Naive thymus-derived CD8-positive, alpha-beta T cell (primary cell): ENCODE results near the gene INSR. TPM values are rescaled to one million over a fixed set of nuclear protein-coding genes. Genes with fewer than 3 reads are reported as not detected.
"Not testable (repeated sequence)": the region's sequence is repeated elsewhere in the genome, so short reads cannot be mapped to it uniquely, and the experiment has no call there.

Source experiments
- ATAC-seq, 2 donors: fragments of 150-1000 bp; cut with Tn5 transposase in 1 of 2; sonication (Bioruptor Pico), chemical (Tn5 transposase) in 1 of 2; 1 replicate in 1 of 2; 2 replicates in 1 of 2; pipeline ENCODE4 v1.10.0; 2021; ENCODE audit warnings: mild to moderate bottlenecking in 2 of 2, moderate library complexity in 2 of 2
- POLR2A ChIA-PET: fragments of 350-600 bp; sonication (Branson Sonifier 250); formaldehyde crosslinking; loops from one replicate; lab custom pipeline; 2021; ENCODE audit warnings: antibody characterized with exemption; lab: Charles Lee
- DNase-seq, 10 donors: peaks; one replicate each; pipeline versions ENCODE4 v3.0.0 to v3.0.0-alpha.2; 2020 to 2022
- H3K27ac Mint-ChIP-seq, 10 donors: one replicate each; pipeline ENCODE4 v1.8.0; 2020 to 2022; ENCODE audit warnings: mild to moderate bottlenecking in 10 of 10, mixed read lengths in 10 of 10, moderate library complexity in 4 of 10, inconsistent platforms in 1 of 10
- H3K27me3 Mint-ChIP-seq, 5 donors: one replicate each; pipeline ENCODE4 v1.8.0; 2021 to 2022; ENCODE audit warnings: mixed read lengths in 5 of 5
- H3K36me3 Mint-ChIP-seq, 3 donors: one replicate each; pipeline ENCODE4 v1.8.0; 2020 to 2022; ENCODE audit warnings: mixed read lengths in 3 of 3, mild to moderate bottlenecking in 2 of 3, inconsistent platforms in 1 of 3
- H3K4me1 Mint-ChIP-seq, 4 donors: one replicate each; pipeline ENCODE4 v1.8.0; 2021 to 2022; ENCODE audit warnings: mixed read lengths in 4 of 4
- H3K4me3 Mint-ChIP-seq, 10 donors: one replicate each; pipeline ENCODE4 v1.8.0; 2020 to 2022; ENCODE audit warnings: mild to moderate bottlenecking in 10 of 10, mixed read lengths in 10 of 10, moderate library complexity in 6 of 10, inconsistent platforms in 1 of 10
- H3K9me3 Mint-ChIP-seq, 9 donors: one replicate each; pipeline ENCODE4 v1.8.0; 2020 to 2022; ENCODE audit warnings: mixed read lengths in 9 of 9, mild to moderate bottlenecking in 3 of 9, inconsistent platforms in 1 of 9, moderate library complexity in 1 of 9
- polyA plus RNA-seq, 3 donors: library from polyadenylated mRNA; unstranded; fragments of 300-500 nt; fragmentation: Illumina TruSeq; gene quantifications; one replicate each; pipeline ENCODE4 v1.2.3, GENCODE V29; 2021
- total RNA-seq, 8 experiments: library from RNA in 2 of 8; stranded (reverse) in 2 of 8; gene quantifications; one replicate each; pipeline ENCODE4 v1.2.3 and lab custom pipeline; 2021 to 2026

The INSR gene
- total and polyA plus RNA-seq, 5 experiments from 2014 or later, result 0.14 to 1.4 (median 0.45) TPM; not detected in 1

- POLR2A ChIA-PET, result no interaction called here
- H3K9me3 Mint-ChIP-seq, result peaks cover 0 to 13% (median 5%) of the 10 kb centered on the region in 9 donors
- no peak overlapping the region for H3K27ac Mint-ChIP-seq
- H3K27me3 Mint-ChIP-seq, result peaks cover 0 to 3% (median 1%) of the 10 kb centered on the region in 5 donors
- peaks cover 0 to 2% (median 0%) of the 10 kb centered on the region in 4 donors for H3K4me1 Mint-ChIP-seq
- DNase-seq (no peak), ATAC-seq (no peak)
- H3K36me3 Mint-ChIP-seq, result peaks cover 0 to 6% (median 6%) of the 10 kb centered on the region in 3 donors
- H3K4me3 Mint-ChIP-seq, result no peak overlapping the region
These were observed 123.2 kb downstream of the INSR start for GRCh38 chr19:7170983-7171382.

GRCh38 chr19:7168941-7169340 is 125.3 kb downstream of the INSR start:
- Mint-ChIP-seq H3K4me1 (no peaks in the 10 kb centered on the region), H3K27ac (no peak overlapping the region), H3K9me3 (peaks cover 0 to 13% (median 5%) of the 10 kb centered on the region in 9 donors), H3K36me3 (peaks cover 0 to 6% (median 6%) of the 10 kb centered on the region in 3 donors), H3K4me3 (no peak overlapping the region), H3K27me3 (no peaks in the 10 kb centered on the region)
- POLR2A ChIA-PET, result no interaction called here
- DNase-seq (no peak), ATAC-seq (no peak)

DNA sequence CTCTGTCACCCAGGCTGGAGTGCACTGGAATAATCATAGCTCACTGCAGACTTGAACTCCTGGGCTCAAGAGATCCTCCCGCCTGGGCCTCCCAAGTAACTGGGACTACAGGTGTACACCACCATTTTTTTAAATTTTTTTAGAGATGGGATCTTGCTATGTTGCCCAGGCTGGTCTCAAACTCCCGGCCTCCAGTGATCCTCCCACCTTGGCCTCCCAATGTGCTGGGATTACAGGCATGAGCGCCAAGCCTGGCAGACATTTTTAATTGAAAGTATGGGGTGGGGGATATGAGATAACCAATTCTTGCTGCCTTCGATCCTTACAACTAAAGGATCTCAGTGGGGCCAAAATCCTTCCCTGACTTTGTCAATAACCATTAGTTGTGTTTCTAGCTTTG is 132.9 kb downstream of the INSR start:
- no peaks in the 10 kb centered on the region for H3K27me3 Mint-ChIP-seq
- ATAC-seq, result no peak
- POLR2A ChIA-PET, result no interaction called here
- DNase-seq, result no peak
- no peaks in the 10 kb centered on the region for H3K4me1 Mint-ChIP-seq
- peak overlapping the region in 1 of 10 donors; percentile 24 for H3K27ac Mint-ChIP-seq
- H3K4me3 Mint-ChIP-seq, result no peak overlapping the region
- H3K9me3 Mint-ChIP-seq, result no peaks in the 10 kb centered on the region
- H3K36me3 Mint-ChIP-seq, result peaks cover 0 to 2% (median 0%) of the 10 kb centered on the region in 3 donors

DNA sequence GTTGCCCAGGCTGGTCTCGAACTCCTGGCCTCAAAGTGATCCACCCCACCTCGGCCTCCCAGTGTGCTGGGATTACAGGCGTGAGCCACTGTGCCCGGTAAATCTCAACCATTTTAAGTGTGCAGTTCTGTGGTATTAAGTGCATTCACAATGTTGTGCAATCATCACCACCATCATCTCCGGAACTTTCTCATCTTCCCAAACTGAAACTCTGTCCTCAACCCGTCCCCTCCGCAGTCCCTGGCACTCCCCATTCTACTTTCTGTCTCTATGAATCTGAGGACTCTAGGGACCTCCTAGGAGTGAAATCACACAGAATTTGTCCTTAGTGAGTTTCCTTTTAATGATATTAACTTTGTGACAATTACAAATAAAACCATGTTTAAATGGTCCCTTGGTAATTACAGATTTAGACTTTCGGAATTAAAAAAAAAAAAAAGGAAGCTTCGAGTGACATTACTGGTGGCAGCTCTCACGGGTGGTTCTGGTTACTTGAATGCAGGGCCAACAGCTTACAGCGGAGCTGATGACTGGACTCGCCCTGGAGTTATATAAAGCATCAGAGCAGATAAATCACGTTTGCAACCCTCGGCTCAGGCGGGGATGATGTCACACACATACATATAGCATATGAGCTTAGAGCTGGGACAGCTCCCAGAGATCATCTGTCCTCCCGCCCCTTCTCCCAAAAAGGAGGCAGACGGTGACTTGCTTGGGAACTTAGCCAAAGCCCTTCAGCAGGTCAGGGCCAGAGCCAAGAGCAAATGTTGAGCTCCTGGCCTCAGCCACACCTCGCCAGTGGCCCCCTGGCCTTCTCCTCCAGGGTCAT is 134.9 kb downstream of the INSR start:
- no peak for DNase-seq
- no peak for ATAC-seq

DNA sequence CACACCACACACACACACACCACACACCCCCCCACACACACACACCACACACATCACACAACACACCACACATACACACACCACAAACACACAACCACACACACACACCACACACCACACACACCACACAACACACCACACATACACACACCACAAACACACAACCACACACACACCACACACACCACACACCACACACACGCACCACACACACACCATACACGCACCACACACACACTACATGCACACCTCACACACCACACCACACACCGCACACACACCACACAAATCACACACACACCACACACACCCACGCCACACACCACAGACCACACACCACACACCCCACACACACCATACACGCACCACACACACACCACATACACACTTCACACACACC is 141.2 kb downstream of the INSR start:
- H3K4me1 Mint-ChIP-seq, result peaks cover 2 to 6% (median 4%) of the 10 kb centered on the region in 4 donors
- H3K9me3 Mint-ChIP-seq, result no peaks in the 10 kb centered on the region
- no peak for ATAC-seq
- DNase-seq, result no peak
- no peak overlapping the region for H3K4me3 Mint-ChIP-seq
- peak overlapping the region in 2 of 10 donors; percentile 45 to 77 for H3K27ac Mint-ChIP-seq
- POLR2A ChIA-PET, result no interaction called here
- no peaks in the 10 kb centered on the region for H3K36me3 Mint-ChIP-seq
- H3K27me3 Mint-ChIP-seq, result no peaks in the 10 kb centered on the region

More for the DNA sequence above, 134.9 kb downstream of the INSR start:
- peaks cover 0 to 2% (median 0%) of the 10 kb centered on the region in 3 donors for H3K36me3 Mint-ChIP-seq
- no peaks in the 10 kb centered on the region for H3K27me3 Mint-ChIP-seq
- POLR2A ChIA-PET, result no interaction called here
- no peaks in the 10 kb centered on the region for H3K4me1 Mint-ChIP-seq
- peak overlapping the region in 1 of 10 donors; percentile 52 for H3K4me3 Mint-ChIP-seq
- no peak overlapping the region for H3K27ac Mint-ChIP-seq
- H3K9me3 Mint-ChIP-seq, result no peaks in the 10 kb centered on the region

- POLR2A ChIA-PET, result no interaction called here
- no peaks in the 10 kb centered on the region for H3K9me3 Mint-ChIP-seq
- no peaks in the 10 kb centered on the region for H3K27me3 Mint-ChIP-seq
- peaks cover 2 to 6% (median 4%) of the 10 kb centered on the region in 4 donors for H3K4me1 Mint-ChIP-seq
- no peak overlapping the region for H3K4me3 Mint-ChIP-seq
- H3K36me3 Mint-ChIP-seq, result no peaks in the 10 kb centered on the region
- DNase-seq (no peak), ATAC-seq (no peak)
- peak overlapping the region in 4 of 10 donors; percentile 4 to 73 (median 45) for H3K27ac Mint-ChIP-seq
These were observed 141.6 kb downstream of the INSR start for GRCh38 chr19:7152568-7152967.

DNA sequence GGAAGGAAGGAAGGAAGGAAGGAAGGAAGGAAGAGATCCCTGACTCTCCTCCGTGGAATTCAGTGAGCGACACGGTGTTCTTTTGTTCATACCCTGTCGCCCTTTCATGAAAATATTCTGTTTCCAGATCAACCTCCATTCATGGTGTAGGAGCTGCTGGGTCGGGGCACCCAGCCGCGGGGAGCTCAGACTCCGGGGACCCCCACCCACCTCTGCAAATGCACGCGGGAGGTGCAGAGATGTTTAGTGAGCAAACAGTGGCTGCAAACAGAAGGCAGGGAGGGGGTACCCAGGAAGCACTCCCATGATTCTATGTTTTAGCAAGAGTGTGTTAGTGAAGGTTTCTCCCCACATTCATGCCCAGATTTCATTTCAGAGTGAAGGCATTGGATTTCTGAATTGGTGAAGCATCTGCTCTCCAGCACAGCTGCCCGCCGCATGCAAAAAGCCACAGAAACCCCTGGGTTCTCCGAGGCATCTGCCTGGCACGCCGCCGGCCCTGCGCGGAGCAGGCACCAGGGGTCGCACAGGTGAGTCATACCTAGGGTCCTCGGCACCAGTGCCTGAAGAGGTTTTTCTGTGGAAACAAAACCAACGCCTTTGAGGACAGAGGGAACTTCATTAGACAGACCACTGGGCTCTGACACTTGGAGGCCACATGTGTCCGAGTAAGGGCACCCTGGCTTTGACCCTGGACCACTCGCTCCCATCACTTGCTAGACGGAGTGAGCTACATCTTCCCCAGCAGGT is 144.1 kb downstream of the INSR start:
- H3K4me1 Mint-ChIP-seq, result peaks cover 2 to 6% (median 4%) of the 10 kb centered on the region in 4 donors
- peaks cover 0 to 7% (median 0%) of the 10 kb centered on the region in 3 donors for H3K36me3 Mint-ChIP-seq
- no peaks in the 10 kb centered on the region for H3K27me3 Mint-ChIP-seq
- no peak overlapping the region for H3K27ac Mint-ChIP-seq
- no peak overlapping the region for H3K4me3 Mint-ChIP-seq
- no peak for DNase-seq
- no peak for ATAC-seq
- peaks cover 0 to 13% (median 2%) of the 10 kb centered on the region in 9 donors for H3K9me3 Mint-ChIP-seq
- POLR2A ChIA-PET, result interaction anchor here (0.8 to 1.0 kb wide), 2 partner anchors 191 to 199 kb away, joined by 3 read pairs; partner anchors contain the start of gene ARHGEF18

- H3K27ac Mint-ChIP-seq, ATAC-seq, POLR2A ChIA-PET, H3K4me1 Mint-ChIP-seq, DNase-seq, H3K27me3 Mint-ChIP-seq, H3K36me3 Mint-ChIP-seq, H3K4me3 Mint-ChIP-seq: not testable (repeated sequence)
- H3K9me3 Mint-ChIP-seq, result peaks cover 0 to 13% (median 2%) of the 10 kb centered on the region in 9 donors
These were observed 147.0 kb downstream of the INSR start for GRCh38 chr19:7147119-7147675.

DNA sequence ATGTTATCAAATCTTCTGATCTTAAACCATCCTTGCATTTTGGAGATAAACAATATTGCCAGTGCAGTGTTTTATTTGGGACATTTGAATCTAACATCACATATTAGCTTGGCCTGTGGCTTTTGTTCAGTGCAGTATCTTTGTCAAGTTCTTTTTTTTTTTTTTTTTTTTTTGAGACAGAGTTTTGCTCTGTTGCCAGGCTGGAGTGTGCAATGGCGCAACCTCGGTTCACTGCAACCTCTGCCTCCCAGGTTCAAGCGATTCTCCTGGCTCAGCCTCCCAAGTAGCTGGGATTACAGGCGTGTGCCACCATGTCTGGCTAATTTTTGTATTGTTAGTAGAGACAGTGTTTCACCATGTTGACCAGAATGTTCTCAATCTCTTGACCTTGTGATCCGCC is 148.1 kb downstream of the INSR start:
- H3K4me1 Mint-ChIP-seq, H3K4me3 Mint-ChIP-seq, H3K27ac Mint-ChIP-seq, ATAC-seq, DNase-seq, H3K36me3 Mint-ChIP-seq, H3K27me3 Mint-ChIP-seq: not testable (repeated sequence)
- H3K9me3 Mint-ChIP-seq, result peaks cover 0 to 13% (median 2%) of the 10 kb centered on the region in 9 donors
- POLR2A ChIA-PET, result interaction anchor here (0.6 kb wide), 1 partner anchor 72 kb away, joined by 3 read pairs; no protein-coding TSS in a partner anchor

DNA sequence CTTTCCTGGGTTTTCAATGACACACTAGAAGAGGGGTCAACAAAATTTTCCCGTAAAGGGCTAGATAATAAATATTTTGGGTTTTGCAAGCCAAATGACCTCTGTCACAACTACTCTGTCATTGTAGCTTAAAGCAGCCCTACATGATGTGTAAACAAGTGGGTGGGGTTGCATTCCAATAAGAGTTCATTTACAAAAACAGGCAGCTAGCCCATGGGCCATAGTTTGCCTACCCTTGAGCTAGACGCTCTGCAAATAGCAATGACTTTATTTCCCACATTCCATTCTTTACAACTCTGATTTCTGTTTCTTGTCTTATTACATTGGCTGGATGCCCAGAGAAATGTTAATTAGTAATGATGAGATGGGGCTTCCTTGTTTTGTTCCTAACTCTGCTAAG is 148.7 kb downstream of the INSR start:
- Mint-ChIP-seq H3K4me1 (peaks cover 2 to 6% (median 2%) of the 10 kb centered on the region in 4 donors), H3K9me3 (peaks cover 0 to 13% (median 2%) of the 10 kb centered on the region in 9 donors), H3K4me3 (no peak overlapping the region), H3K36me3 (peaks cover 0 to 7% (median 0%) of the 10 kb centered on the region in 3 donors), H3K27me3 (no peaks in the 10 kb centered on the region), H3K27ac (no peak overlapping the region)
- ATAC-seq (no peak), DNase-seq (no peak)
- POLR2A ChIA-PET, result no interaction called here

- no peak for ATAC-seq
- peaks cover 0 to 7% (median 0%) of the 10 kb centered on the region in 3 donors for H3K36me3 Mint-ChIP-seq
- POLR2A ChIA-PET, result no interaction called here
These were observed 151.4 kb downstream of the INSR start for GRCh38 chr19:7142771-7143170.

GRCh38 chr19:7140137-7140536 is 154.1 kb downstream of the INSR start:
- H3K4me1 Mint-ChIP-seq, result no peaks in the 10 kb centered on the region
- DNase-seq (no peak), ATAC-seq (no peak)
- H3K9me3 Mint-ChIP-seq, result peaks cover 0 to 2% (median 0%) of the 10 kb centered on the region in 9 donors
- no peak overlapping the region for H3K27ac Mint-ChIP-seq
- no peaks in the 10 kb centered on the region for H3K27me3 Mint-ChIP-seq
- H3K4me3 Mint-ChIP-seq, result no peak overlapping the region
- H3K36me3 Mint-ChIP-seq, result no peaks in the 10 kb centered on the region
- POLR2A ChIA-PET, result no interaction called here

More at GRCh38 chr19:7142771-7143170, 151.4 kb downstream of the INSR start:
- Mint-ChIP-seq H3K9me3 (peaks cover 0 to 13% (median 2%) of the 10 kb centered on the region in 9 donors), H3K4me1 (no peaks in the 10 kb centered on the region), H3K27me3 (no peaks in the 10 kb centered on the region), H3K27ac (no peak overlapping the region), H3K4me3 (no peak overlapping the region)
- DNase-seq, result no peak
